ENCODE data around the gene SLC51B.
"Not testable (repeated sequence)": the region's sequence is repeated elsewhere in the genome, so short reads cannot be mapped to it uniquely, and the experiment has no call there.

SLC51B gene

GRCh38 chr15:65044724-65045481, at the start of gene SLC51B:
TSS of gene SLC51B (plus strand) at chr15:65045387. CDS start at chr15:65050005, 4,618 bp downstream.
- DNase-seq (ENCODE audit: low read depth) = no peak

- no peak for DNase-seq (ENCODE audit: low read depth)
These were observed 48.1 kb upstream of the SLC51B start for GRCh38 chr15:64997066-64997465.

GRCh38 chr15:64997745-64998375, 47.3 kb upstream of the SLC51B start:
- no peak for DNase-seq (ENCODE audit: low read depth)

GRCh38 chr15:65004993-65005392, 40.2 kb upstream of the SLC51B start:
- no peak for DNase-seq (ENCODE audit: low read depth)

GRCh38 chr15:65006876-65007275, 38.3 kb upstream of the SLC51B start:
- no peak for DNase-seq (ENCODE audit: low read depth)

GRCh38 chr15:65008983-65009382, 36.2 kb upstream of the SLC51B start:
- no peak for DNase-seq (ENCODE audit: low read depth)

GRCh38 chr15:65011198-65011597, 34.0 kb upstream of the SLC51B start:
- not testable (repeated sequence) for DNase-seq (ENCODE audit: low read depth)

GRCh38 chr15:65020419-65020818, 24.8 kb upstream of the SLC51B start:
- no peak for DNase-seq (ENCODE audit: low read depth)

- no peak for DNase-seq (ENCODE audit: low read depth)
These were observed 23.7 kb upstream of the SLC51B start for GRCh38 chr15:65021488-65021887.

GRCh38 chr15:65026756-65027155, 18.4 kb upstream of the SLC51B start:
- DNase-seq (ENCODE audit: low read depth) = no peak

- DNase-seq (ENCODE audit: low read depth) = no peak
These were observed 17.6 kb upstream of the SLC51B start for GRCh38 chr15:65027593-65027992.

GRCh38 chr15:65028338-65028737, 16.8 kb upstream of the SLC51B start:
- DNase-seq (ENCODE audit: low read depth) = no peak

GRCh38 chr15:65028921-65029735, 16.1 kb upstream of the SLC51B start, which contains the start of gene MTFMT:
TSS of gene MTFMT (minus strand) at chr15:65029639. CDS start at chr15:65029613, 26 bp downstream.
- DNase-seq (ENCODE audit: low read depth) = peak; percentile 17

- DNase-seq (ENCODE audit: low read depth) = no peak
These were observed 15.4 kb upstream of the SLC51B start for GRCh38 chr15:65029736-65030208.

- no peak for DNase-seq (ENCODE audit: low read depth)
These were observed 12.2 kb upstream of the SLC51B start for GRCh38 chr15:65032801-65033537.

GRCh38 chr15:65033659-65034269, 11.4 kb upstream of the SLC51B start:
- DNase-seq (ENCODE audit: low read depth) = no peak

- no peak for DNase-seq (ENCODE audit: low read depth)
These were observed 10.5 kb upstream of the SLC51B start for GRCh38 chr15:65034719-65035118.

- DNase-seq (ENCODE audit: low read depth) = no peak
These were observed 7.9 kb upstream of the SLC51B start for GRCh38 chr15:65037309-65037708.

GRCh38 chr15:65038428-65038827, 6.8 kb upstream of the SLC51B start:
- no peak for DNase-seq (ENCODE audit: low read depth)

GRCh38 chr15:65038836-65039235, 6.4 kb upstream of the SLC51B start:
- no peak for DNase-seq (ENCODE audit: low read depth)

GRCh38 chr15:65040461-65040860, 4.7 kb upstream of the SLC51B start:
- no peak for DNase-seq (ENCODE audit: low read depth)

All from non-pigmented ciliary epithelial cell (primary cell).